Measurements from ENCODE around the gene CYB5D1.

CYB5D1 gene

GRCh38 chr17:7883781-7884386 lies 26.1 kb downstream of the CYB5D1 start:
- Mint-ChIP-seq H3K27me3 (no peaks in the 10 kb centered on the region), H3K4me1 (peaks cover 7% of the 10 kb centered on the region), H3K4me3 (peak overlapping the region in 1 of 2 donors; percentile 47), H3K9me3 (no peaks in the 10 kb centered on the region), H3K27ac (peak overlapping the region; percentile 68 to 77)
- ATAC-seq (no peak), DNase-seq (peak; percentile 25 to 38)

GRCh38 chr17:7884581-7885366 lies 27.0 kb downstream of the CYB5D1 start:
- Mint-ChIP-seq H3K9me3 (no peaks in the 10 kb centered on the region), H3K4me1 (peaks cover 7% of the 10 kb centered on the region), H3K27ac (peak overlapping the region; percentile 88 to 92), H3K4me3 (peak overlapping the region; percentile 72 to 75), H3K27me3 (no peaks in the 10 kb centered on the region)
- no peak for ATAC-seq
- peak; percentile 32 to 36 for DNase-seq

GRCh38 chr17:7885367-7886226 lies 27.8 kb downstream of the CYB5D1 start:
- no peaks in the 10 kb centered on the region for H3K27me3 Mint-ChIP-seq
- peak overlapping the region in 1 of 2 donors; percentile 52 for H3K4me3 Mint-ChIP-seq
- no peaks in the 10 kb centered on the region for H3K9me3 Mint-ChIP-seq
- DNase-seq (peak; percentile 67 to 72), ATAC-seq (peak; percentile 42)
- peaks cover 12% of the 10 kb centered on the region for H3K4me1 Mint-ChIP-seq
- peak overlapping the region in 1 of 2 donors; percentile 65 for H3K27ac Mint-ChIP-seq

GRCh38 chr17:7886227-7887037 lies 28.6 kb downstream of the CYB5D1 start:
- Mint-ChIP-seq H3K9me3 (no peaks in the 10 kb centered on the region), H3K27me3 (no peaks in the 10 kb centered on the region), H3K4me1 (peaks cover 13% of the 10 kb centered on the region), H3K27ac (no peak overlapping the region), H3K4me3 (no peak overlapping the region)
- ATAC-seq (peak; percentile 42), DNase-seq (peak; percentile 57 to 61)

- ATAC-seq (no peak), DNase-seq (no peak)
- peaks cover 13% of the 10 kb centered on the region for H3K4me1 Mint-ChIP-seq
- H3K9me3 Mint-ChIP-seq: no peaks in the 10 kb centered on the region
- H3K27me3 Mint-ChIP-seq: no peaks in the 10 kb centered on the region
- no peak overlapping the region for H3K27ac Mint-ChIP-seq
- no peak overlapping the region for H3K4me3 Mint-ChIP-seq
Observed at GRCh38 chr17:7887038-7887481, 29.3 kb downstream of the CYB5D1 start.

GRCh38 chr17:7887482-7888183 lies 29.8 kb downstream of the CYB5D1 start:
- Mint-ChIP-seq H3K4me1 (peaks cover 13% of the 10 kb centered on the region), H3K27me3 (no peaks in the 10 kb centered on the region), H3K9me3 (no peaks in the 10 kb centered on the region), H3K4me3 (no peak overlapping the region), H3K27ac (no peak overlapping the region)
- DNase-seq: peak; percentile 86 to 92
- peak; percentile 71 for ATAC-seq

GRCh38 chr17:7888184-7888920 lies 30.5 kb downstream of the CYB5D1 start, which contains the start of gene CHD3:
Gene CHD3, plus strand, starts transcription at chr17:7888789. Its CDS starts 212 bp downstream, at chr17:7889001.
- H3K4me3 Mint-ChIP-seq: peak within 1 kb of the TSS in 1 of 2 donors; percentile 24
- ATAC-seq (peak; percentile 27), DNase-seq (peak; percentile 48 to 60)
- peaks cover 13% of the 10 kb centered on the region for H3K4me1 Mint-ChIP-seq
- H3K27ac Mint-ChIP-seq: no peak within 1 kb of the TSS
- no peaks in the 10 kb centered on the region for H3K9me3 Mint-ChIP-seq
- no peaks in the 10 kb centered on the region for H3K27me3 Mint-ChIP-seq

GRCh38 chr17:7889166-7889955 lies 31.6 kb downstream of the CYB5D1 start:
- H3K4me1 Mint-ChIP-seq: peaks cover 22% of the 10 kb centered on the region
- H3K9me3 Mint-ChIP-seq: no peaks in the 10 kb centered on the region
- no peak overlapping the region for H3K27ac Mint-ChIP-seq
- no peak for ATAC-seq
- peak in 1 of 2 donors; percentile 45 for DNase-seq
- peak overlapping the region in 1 of 2 donors; percentile 24 for H3K4me3 Mint-ChIP-seq
- no peaks in the 10 kb centered on the region for H3K27me3 Mint-ChIP-seq

- no peak for ATAC-seq
- Mint-ChIP-seq H3K4me1 (peaks cover 39% of the 10 kb centered on the region), H3K9me3 (no peaks in the 10 kb centered on the region), H3K27ac (peak overlapping the region in 1 of 2 donors; percentile 20), H3K4me3 (no peak overlapping the region), H3K27me3 (no peaks in the 10 kb centered on the region)
- DNase-seq: no peak
Observed at GRCh38 chr17:7893187-7893880, 35.5 kb downstream of the CYB5D1 start.

GRCh38 chr17:7894226-7894625 lies 36.4 kb downstream of the CYB5D1 start:
- H3K27me3 Mint-ChIP-seq: no peaks in the 10 kb centered on the region
- H3K4me1 Mint-ChIP-seq: peaks cover 39% of the 10 kb centered on the region
- DNase-seq (peak in 1 of 2 donors; percentile 2), ATAC-seq (no peak)
- no peaks in the 10 kb centered on the region for H3K9me3 Mint-ChIP-seq
- H3K4me3 Mint-ChIP-seq: no peak overlapping the region
- peak overlapping the region in 1 of 2 donors; percentile 72 for H3K27ac Mint-ChIP-seq

- Mint-ChIP-seq H3K9me3 (no peaks in the 10 kb centered on the region), H3K4me1 (peaks cover 39% of the 10 kb centered on the region), H3K4me3 (no peak overlapping the region), H3K27me3 (no peaks in the 10 kb centered on the region), H3K27ac (peak overlapping the region; percentile 35 to 47)
- DNase-seq: peak in 1 of 2 donors; percentile 2
- ATAC-seq: no peak
Observed at GRCh38 chr17:7894866-7895265, 37.1 kb downstream of the CYB5D1 start.

GRCh38 chr17:7897090-7897489 lies 39.3 kb downstream of the CYB5D1 start:
- H3K4me1 Mint-ChIP-seq: peaks cover 33% of the 10 kb centered on the region
- no peak overlapping the region for H3K4me3 Mint-ChIP-seq
- H3K9me3 Mint-ChIP-seq: no peaks in the 10 kb centered on the region
- peak overlapping the region; percentile 28 to 72 for H3K27ac Mint-ChIP-seq
- DNase-seq (peak in 1 of 2 donors; percentile 3), ATAC-seq (no peak)
- no peaks in the 10 kb centered on the region for H3K27me3 Mint-ChIP-seq
